ENCODE data around the gene CLBA1.
"Not testable (repeated sequence)": the region's sequence is repeated elsewhere in the genome, so short reads cannot be mapped to it uniquely, and the experiment has no call there.

The CLBA1 gene

GRCh38 chr14:104947881-104948735 is 37.5 kb upstream of the CLBA1 start:
- not testable (repeated sequence) for DNase-seq (ENCODE audit: low read depth)

- DNase-seq (ENCODE audit: low read depth): no peak
Measured at GRCh38 chr14:104948736-104949031, 36.9 kb upstream of the CLBA1 start.

- DNase-seq (ENCODE audit: low read depth): not testable (repeated sequence)
Measured at GRCh38 chr14:104949406-104949955, 36.1 kb upstream of the CLBA1 start.

- no peak for DNase-seq (ENCODE audit: low read depth)
Measured at GRCh38 chr14:104950021-104950420, 35.6 kb upstream of the CLBA1 start.

GRCh38 chr14:104950701-104951100 is 34.9 kb upstream of the CLBA1 start:
- not testable (repeated sequence) for DNase-seq (ENCODE audit: low read depth)

- not testable (repeated sequence) for DNase-seq (ENCODE audit: low read depth)
Measured at GRCh38 chr14:104951863-104952657, 33.5 kb upstream of the CLBA1 start.

- DNase-seq (ENCODE audit: low read depth): no peak
Measured at GRCh38 chr14:104953097-104953496, 32.5 kb upstream of the CLBA1 start.

- DNase-seq (ENCODE audit: low read depth): no peak
Measured at GRCh38 chr14:104953896-104954656, 31.5 kb upstream of the CLBA1 start.

GRCh38 chr14:104954746-104955395 is 30.7 kb upstream of the CLBA1 start:
- DNase-seq (ENCODE audit: low read depth): no peak

GRCh38 chr14:104955396-104955770 is 30.2 kb upstream of the CLBA1 start:
- DNase-seq (ENCODE audit: low read depth): no peak

GRCh38 chr14:104956290-104956890 is 29.2 kb upstream of the CLBA1 start:
- no peak for DNase-seq (ENCODE audit: low read depth)

- no peak for DNase-seq (ENCODE audit: low read depth)
Measured at GRCh38 chr14:104957146-104958113, 28.2 kb upstream of the CLBA1 start.

- DNase-seq (ENCODE audit: low read depth): no peak
Measured at GRCh38 chr14:104964546-104964945, 21.0 kb upstream of the CLBA1 start.

GRCh38 chr14:104965561-104966231 is 19.9 kb upstream of the CLBA1 start:
- no peak for DNase-seq (ENCODE audit: low read depth)

GRCh38 chr14:104966261-104966865 is 19.2 kb upstream of the CLBA1 start:
- no peak for DNase-seq (ENCODE audit: low read depth)

- DNase-seq (ENCODE audit: low read depth): no peak
Measured at GRCh38 chr14:104966981-104967385, 18.6 kb upstream of the CLBA1 start.

- no peak for DNase-seq (ENCODE audit: low read depth)
Measured at GRCh38 chr14:104967386-104968152, 18.0 kb upstream of the CLBA1 start.

- no peak for DNase-seq (ENCODE audit: low read depth)
Measured at GRCh38 chr14:104968153-104968527, 17.4 kb upstream of the CLBA1 start.
